Osteoblast (primary cell): Measurements from ENCODE around the gene GLS2. TPM values are rescaled to one million over a fixed set of nuclear protein-coding genes. Genes with fewer than 3 reads are reported as not detected.

Experiments
- DNase-seq: peaks from one replicate; pipeline ENCODE4 v3.0.0; 2011; ENCODE audit warnings: low spot score, mixed read lengths; ENCODE audit not compliant: insufficient read length; ENCODE audit errors: missing footprints
- H2AFZ ChIP-seq: 2 replicates; pipeline ENCODE4 v1.6.0; 2011; ENCODE audit warnings: mild to moderate bottlenecking, low read length
- H3K27ac ChIP-seq: 2 replicates; pipeline ENCODE4 v1.5.1; 2011; ENCODE audit warnings: mild to moderate bottlenecking, low read depth, low read length, moderate library complexity
- H3K27me3 ChIP-seq: 2 replicates; pipeline ENCODE4 v1.6.0; 2012; ENCODE audit warnings: mild to moderate bottlenecking, control low read depth, inconsistent platforms, low read length, moderate library complexity; ENCODE audit not compliant: insufficient read depth
- H3K36me3 ChIP-seq: 2 replicates; pipeline ENCODE4 v1.5.1; 2011; ENCODE audit warnings: mild to moderate bottlenecking, low read length, control low read depth, moderate library complexity; ENCODE audit not compliant: insufficient read depth
- H3K4me1 ChIP-seq: 2 replicates; pipeline ENCODE4 v1.5.1; 2011; ENCODE audit warnings: mild to moderate bottlenecking, low read length, control low read depth, moderate library complexity; ENCODE audit not compliant: insufficient read depth
- H3K4me2 ChIP-seq: 2 replicates; pipeline ENCODE4 v1.6.0; 2011; ENCODE audit warnings: mild to moderate bottlenecking, low read length; ENCODE audit not compliant: insufficient read depth
- H3K4me3 ChIP-seq: fragments of 200-600 bp; sonication (generic); 3 replicates; pipeline ENCODE4 v1.5.1; 2012; ENCODE audit warnings: mild to moderate bottlenecking, low read length, inconsistent platforms; ENCODE audit not compliant: insufficient read depth
- H3K79me2 ChIP-seq: 2 replicates; pipeline ENCODE4 v1.6.0; 2012; ENCODE audit warnings: mild to moderate bottlenecking, low read length, control low read depth, inconsistent platforms; ENCODE audit not compliant: insufficient read depth
- H3K9me3 ChIP-seq: 2 replicates; pipeline ENCODE4 v1.5.1; 2011; ENCODE audit warnings: low read depth, low read length, control low read depth
- H4K20me1 ChIP-seq: 2 replicates; pipeline ENCODE4 v1.6.0; 2012; ENCODE audit warnings: mild to moderate bottlenecking, low read length, control low read depth; ENCODE audit not compliant: insufficient read depth
- total RNA-seq: library from RNA; depleted of rRNA; stranded (reverse); fragments of >200 nt; gene quantifications from 2 replicates; pipeline ENCODE4 v1.2.3, GENCODE V29; 2012
- TF ChIP-seq, protein P1 (sequence below): IDR thresholded peaks from 2 replicates; pipeline ENCODE4 v1.5.1; 2011; ENCODE audit warnings: mild to moderate bottlenecking, low read depth, low read length, moderate library complexity; ENCODE audit errors: extremely low read depth

Gene GLS2
- total RNA-seq, 1 donor: 0.36 TPM

DNA sequence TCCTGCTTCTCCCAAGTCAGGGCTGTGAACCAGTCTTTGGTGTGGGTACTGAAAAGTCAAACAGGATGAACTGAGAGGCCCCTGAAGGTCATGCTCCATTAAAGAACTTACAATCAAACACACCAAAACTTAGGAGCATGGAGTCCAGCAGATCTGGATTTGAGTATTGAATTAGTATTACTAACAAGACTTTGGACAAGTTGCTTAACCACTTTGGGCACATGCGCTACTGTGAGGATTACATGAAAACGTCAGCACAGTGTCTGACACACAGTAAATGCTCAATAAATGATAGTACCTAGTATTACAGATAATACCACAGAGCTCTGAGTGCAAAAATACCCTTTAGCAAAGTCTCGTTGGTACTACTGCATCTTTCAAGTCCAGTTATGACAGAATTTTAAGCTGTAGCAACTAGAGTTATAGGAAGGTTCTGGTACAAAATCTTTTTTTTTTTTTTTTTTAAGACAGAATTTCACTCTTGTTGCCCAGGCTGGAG is 62.0 kb downstream of the GLS2 start:
- Histone ChIP-seq H3K4me1 (no peaks in the 10 kb centered on the region), H2AFZ (no peak overlapping the region), H3K27ac (no peak overlapping the region), H3K4me2 (no peak overlapping the region), H3K79me2 (no peaks in the 10 kb centered on the region), H3K9me3 (no peaks in the 10 kb centered on the region), H3K36me3 (peaks cover 17% of the 10 kb centered on the region), H3K4me3 (no peak overlapping the region), H4K20me1 (no peaks in the 10 kb centered on the region), H3K27me3 (no peaks in the 10 kb centered on the region)
- DNase-seq: no peak
- TF ChIP-seq, protein P1, sequence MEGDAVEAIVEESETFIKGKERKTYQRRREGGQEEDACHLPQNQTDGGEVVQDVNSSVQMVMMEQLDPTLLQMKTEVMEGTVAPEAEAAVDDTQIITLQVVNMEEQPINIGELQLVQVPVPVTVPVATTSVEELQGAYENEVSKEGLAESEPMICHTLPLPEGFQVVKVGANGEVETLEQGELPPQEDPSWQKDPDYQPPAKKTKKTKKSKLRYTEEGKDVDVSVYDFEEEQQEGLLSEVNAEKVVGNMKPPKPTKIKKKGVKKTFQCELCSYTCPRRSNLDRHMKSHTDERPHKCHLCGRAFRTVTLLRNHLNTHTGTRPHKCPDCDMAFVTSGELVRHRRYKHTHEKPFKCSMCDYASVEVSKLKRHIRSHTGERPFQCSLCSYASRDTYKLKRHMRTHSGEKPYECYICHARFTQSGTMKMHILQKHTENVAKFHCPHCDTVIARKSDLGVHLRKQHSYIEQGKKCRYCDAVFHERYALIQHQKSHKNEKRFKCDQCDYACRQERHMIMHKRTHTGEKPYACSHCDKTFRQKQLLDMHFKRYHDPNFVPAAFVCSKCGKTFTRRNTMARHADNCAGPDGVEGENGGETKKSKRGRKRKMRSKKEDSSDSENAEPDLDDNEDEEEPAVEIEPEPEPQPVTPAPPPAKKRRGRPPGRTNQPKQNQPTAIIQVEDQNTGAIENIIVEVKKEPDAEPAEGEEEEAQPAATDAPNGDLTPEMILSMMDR: no peak

- no peak for DNase-seq
- no peaks in the 10 kb centered on the region for H3K79me2 ChIP-seq
- no peak overlapping the region for H2AFZ ChIP-seq
- no peaks in the 10 kb centered on the region for H3K27me3 ChIP-seq
- H3K36me3 ChIP-seq: peaks cover 14% of the 10 kb centered on the region
- H3K4me2 ChIP-seq: no peak overlapping the region
- H3K4me3 ChIP-seq: no peak overlapping the region
- no peaks in the 10 kb centered on the region for H3K4me1 ChIP-seq
- no peak overlapping the region for H3K27ac ChIP-seq
- TF ChIP-seq, protein P1: no peak
- H4K20me1 ChIP-seq: no peaks in the 10 kb centered on the region
- no peaks in the 10 kb centered on the region for H3K9me3 ChIP-seq
Measured at GRCh38 chr12:56425193-56425592, 62.8 kb downstream of the GLS2 start.

Other genes with a start within 250 kb of the GLS2 start
- 17.7 and 18.8 TPM in 2 replicates for gene ANKRD52, start 229.8 kb downstream of the GLS2 start, total RNA-seq
- gene COQ10A, start 221.2 kb downstream of the GLS2 start, total RNA-seq: 10.1 and 14.4 TPM in 2 replicates
- gene CS, start 187.8 kb downstream of the GLS2 start, total RNA-seq: 106 and 114 TPM in 2 replicates
- 82.5 and 83.7 TPM in 2 replicates for gene CNPY2, start 172.2 kb downstream of the GLS2 start, total RNA-seq
- gene PAN2, start 154.2 kb downstream of the GLS2 start, total RNA-seq: 10.5 and 19.2 TPM in 2 replicates
- not detected in 2 replicates for gene IL23A, start 149.3 kb downstream of the GLS2 start, total RNA-seq
- gene STAT2, start 128.1 kb downstream of the GLS2 start, total RNA-seq: 567 and 652 TPM in 2 replicates
- not detected in 2 replicates for gene APOF, start 125.3 kb downstream of the GLS2 start, total RNA-seq
- 4.1 and 4.7 TPM in 2 replicates for gene TIMELESS, start 38.7 kb downstream of the GLS2 start, total RNA-seq
- not detected in 2 replicates for gene MIP, start 33.5 kb downstream of the GLS2 start, total RNA-seq
- gene SPRYD4, start 19.6 kb downstream of the GLS2 start, total RNA-seq: 2.5 and 2.7 TPM in 2 replicates
- gene RBMS2, start 33.7 kb upstream of the GLS2 start, total RNA-seq: 24.2 and 26.2 TPM in 2 replicates
- gene BAZ2A, start 142.2 kb upstream of the GLS2 start, total RNA-seq: 49.6 and 51.3 TPM in 2 replicates
- gene ATP5F1B, start 157.8 kb upstream of the GLS2 start, total RNA-seq: 308 TPM in 2 replicates
- 63.0 and 71.3 TPM in 2 replicates for gene PTGES3, start 200.1 kb upstream of the GLS2 start, total RNA-seq
- 808 and 845 TPM in 2 replicates for gene NACA, start 237.1 kb upstream of the GLS2 start, total RNA-seq